A172 (cell line): ENCODE measurements around the gene CSTF1. TPM values are rescaled to one million over a fixed set of nuclear protein-coding genes. Genes with fewer than 3 reads are reported as not detected.
"Not testable (repeated sequence)": the region's sequence is repeated elsewhere in the genome, so short reads cannot be mapped to it uniquely, and the experiment has no call there.

ENCODE experiments used
- DNase-seq: peaks from one replicate; pipeline ENCODE4 v3.0.0-alpha.2; 2015; ENCODE audit warnings: low spot score
- total RNA-seq: library from RNA; depleted of rRNA; stranded (reverse); fragments of >200 nt; shearing (Covaris generic); gene quantifications from 2 replicates; pipeline ENCODE4 v1.2.3, GENCODE V29; 2014

Gene CSTF1
- total RNA-seq, 1 experiment from 2014 or later = 48.7 TPM

GRCh38 chr20:56409521-56409920, 17.1 kb downstream of the CSTF1 start:
- no peak for DNase-seq

- DNase-seq = no peak
Observed at GRCh38 chr20:56409956-56410355, 17.5 kb downstream of the CSTF1 start.

GRCh38 chr20:56411287-56411686, 18.8 kb downstream of the CSTF1 start:
- DNase-seq = not testable (repeated sequence)

- DNase-seq = no peak
Observed at GRCh38 chr20:56411759-56412472, 19.5 kb downstream of the CSTF1 start, which contains the start of gene CASS4. Gene CASS4 (plus strand): TSS chr20:56412260. CDS start chr20:56412459, 199 bp downstream.

- DNase-seq = no peak
Observed at GRCh38 chr20:56412473-56412790, 20.0 kb downstream of the CSTF1 start.

GRCh38 chr20:56412949-56413348, 20.5 kb downstream of the CSTF1 start:
- no peak for DNase-seq

GRCh38 chr20:56414842-56415765, 22.7 kb downstream of the CSTF1 start:
- no peak for DNase-seq

- no peak for DNase-seq
Observed at GRCh38 chr20:56417402-56417801, 25.0 kb downstream of the CSTF1 start.

GRCh38 chr20:56417911-56418310, 25.5 kb downstream of the CSTF1 start:
- DNase-seq = no peak

- no peak for DNase-seq
Observed at GRCh38 chr20:56418385-56418861, 26.0 kb downstream of the CSTF1 start.

- no peak for DNase-seq
Observed at GRCh38 chr20:56420028-56420427, 27.6 kb downstream of the CSTF1 start.

- no peak for DNase-seq
Observed at GRCh38 chr20:56420940-56421688, 28.7 kb downstream of the CSTF1 start.

GRCh38 chr20:56422076-56422823, 29.8 kb downstream of the CSTF1 start:
- peak; percentile 82 for DNase-seq

GRCh38 chr20:56422824-56423189, 30.4 kb downstream of the CSTF1 start:
- peak; percentile 10 for DNase-seq

GRCh38 chr20:56423211-56423610, 30.8 kb downstream of the CSTF1 start:
- DNase-seq = no peak

- DNase-seq = no peak
Observed at GRCh38 chr20:56423886-56424285, 31.4 kb downstream of the CSTF1 start.

GRCh38 chr20:56424931-56425330, 32.5 kb downstream of the CSTF1 start:
- DNase-seq = no peak

GRCh38 chr20:56426026-56426425, 33.6 kb downstream of the CSTF1 start:
- DNase-seq = no peak

- no peak for DNase-seq
Observed at GRCh38 chr20:56426926-56427325, 34.5 kb downstream of the CSTF1 start.

- no peak for DNase-seq
Observed at GRCh38 chr20:56427797-56428196, 35.4 kb downstream of the CSTF1 start.

- no peak for DNase-seq
Observed at GRCh38 chr20:56428410-56428809, 36.0 kb downstream of the CSTF1 start.
